ENCODE results near the gene SEC11C. TPM values are rescaled to one million over a fixed set of nuclear protein-coding genes. Genes with fewer than 3 reads are reported as not detected.
A peak's percentile ranks its signal among the peaks of the same experiment; 100 is the strongest.

SEC11C gene
- total RNA-seq, 2 donors from 2014 or later = 76.6 to 711 TPM

- peak overlapping the region; percentile 37 to 42 for H3K27ac ChIP-seq
- intact Hi-C loops (cut with DNase I) = no loop called here
- H3K4me3 ChIP-seq = no peak overlapping the region
- no peaks in the 10 kb centered on the region for H3K27me3 ChIP-seq (replicated peaks; ENCODE audit: insufficient read depth)
- 64% methylated on average over 7 of the region's 7 CpGs for WGBS
- peaks cover 4% of the 10 kb centered on the region for H3K4me1 ChIP-seq (replicated peaks)
- no peak for DNase-seq (ENCODE audit: low spot score)
- H3K9me3 ChIP-seq = no peaks in the 10 kb centered on the region
- TF ChIP-seq, protein P1, sequence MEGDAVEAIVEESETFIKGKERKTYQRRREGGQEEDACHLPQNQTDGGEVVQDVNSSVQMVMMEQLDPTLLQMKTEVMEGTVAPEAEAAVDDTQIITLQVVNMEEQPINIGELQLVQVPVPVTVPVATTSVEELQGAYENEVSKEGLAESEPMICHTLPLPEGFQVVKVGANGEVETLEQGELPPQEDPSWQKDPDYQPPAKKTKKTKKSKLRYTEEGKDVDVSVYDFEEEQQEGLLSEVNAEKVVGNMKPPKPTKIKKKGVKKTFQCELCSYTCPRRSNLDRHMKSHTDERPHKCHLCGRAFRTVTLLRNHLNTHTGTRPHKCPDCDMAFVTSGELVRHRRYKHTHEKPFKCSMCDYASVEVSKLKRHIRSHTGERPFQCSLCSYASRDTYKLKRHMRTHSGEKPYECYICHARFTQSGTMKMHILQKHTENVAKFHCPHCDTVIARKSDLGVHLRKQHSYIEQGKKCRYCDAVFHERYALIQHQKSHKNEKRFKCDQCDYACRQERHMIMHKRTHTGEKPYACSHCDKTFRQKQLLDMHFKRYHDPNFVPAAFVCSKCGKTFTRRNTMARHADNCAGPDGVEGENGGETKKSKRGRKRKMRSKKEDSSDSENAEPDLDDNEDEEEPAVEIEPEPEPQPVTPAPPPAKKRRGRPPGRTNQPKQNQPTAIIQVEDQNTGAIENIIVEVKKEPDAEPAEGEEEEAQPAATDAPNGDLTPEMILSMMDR (IDR thresholded peaks at IDR 0.05) = no peak
- TF ChIP-seq POLR2AphosphoS5 (IDR thresholded peaks at IDR 0.05) = peak; percentile 56
- H3K36me3 ChIP-seq = no peaks in the 10 kb centered on the region
These were observed 43.4 kb upstream of the SEC11C start for GRCh38 chr18:59096098-59096789.

- no peak for TF ChIP-seq POLR2AphosphoS5 (IDR thresholded peaks at IDR 0.05)
- TF ChIP-seq, protein P1 (IDR thresholded peaks at IDR 0.05) = no peak
- TF ChIP-seq POLR2A (IDR thresholded peaks at IDR 0.05) = no peak
- H3K4me3 ChIP-seq = no peak overlapping the region
- H3K9me3 ChIP-seq = no peaks in the 10 kb centered on the region
- intact Hi-C loops (cut with DNase I) = no loop called here
- 36% methylated on average over 4 of the region's 4 CpGs for WGBS
- H3K36me3 ChIP-seq = no peaks in the 10 kb centered on the region
- no peaks in the 10 kb centered on the region for H3K27me3 ChIP-seq (replicated peaks; ENCODE audit: insufficient read depth)
- no peaks in the 10 kb centered on the region for H3K4me1 ChIP-seq (replicated peaks)
- no peak for DNase-seq (ENCODE audit: low spot score)
- no peak overlapping the region for H3K27ac ChIP-seq
These were observed 37.8 kb upstream of the SEC11C start for GRCh38 chr18:59101830-59102414.

GRCh38 chr18:59109375-59109774 lies 30.3 kb upstream of the SEC11C start:
- Histone ChIP-seq H3K4me3 (no peak overlapping the region), H3K4me1 (replicated peaks) (no peaks in the 10 kb centered on the region), H3K9me3 (no peaks in the 10 kb centered on the region), H3K36me3 (no peaks in the 10 kb centered on the region), H3K27me3 (replicated peaks; ENCODE audit: insufficient read depth) (no peaks in the 10 kb centered on the region), H3K27ac (no peak overlapping the region)
- no peak for DNase-seq (ENCODE audit: low spot score)
- intact Hi-C loops (cut with DNase I) = no loop called here
- 54% methylated on average over 6 of the region's 6 CpGs for WGBS
- TF ChIP-seq, protein P1 (IDR thresholded peaks at IDR 0.05) = no peak
- TF ChIP-seq POLR2A (IDR thresholded peaks at IDR 0.05) (no peak), POLR2AphosphoS5 (IDR thresholded peaks at IDR 0.05) (no peak)

DNA sequence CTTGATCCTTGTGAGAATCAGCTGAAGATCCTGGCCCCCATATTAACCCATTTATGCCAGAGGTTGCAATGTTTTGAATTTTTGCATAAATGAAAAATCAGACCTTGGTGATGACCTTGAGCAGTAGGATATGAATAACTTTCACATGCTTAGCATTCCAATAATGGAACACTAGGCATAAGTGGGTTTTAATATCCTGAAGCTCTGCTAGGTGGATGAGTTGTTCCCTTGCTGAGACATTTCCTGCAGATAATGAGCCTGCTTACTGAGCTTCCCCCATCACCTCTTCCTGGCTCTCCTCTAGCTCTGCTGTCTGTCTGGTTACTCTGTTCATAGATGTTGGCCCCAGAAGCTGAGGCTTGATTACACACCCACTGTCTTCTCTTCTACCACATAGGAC lies 25.5 kb upstream of the SEC11C start:
- no peaks in the 10 kb centered on the region for H3K36me3 ChIP-seq
- no peaks in the 10 kb centered on the region for H3K4me1 ChIP-seq (replicated peaks)
- no peak overlapping the region for H3K4me3 ChIP-seq
- H3K27ac ChIP-seq = no peak overlapping the region
- H3K9me3 ChIP-seq = no peaks in the 10 kb centered on the region
- DNase-seq (ENCODE audit: low spot score) = no peak
- no peak for TF ChIP-seq POLR2A (IDR thresholded peaks at IDR 0.05)
- TF ChIP-seq POLR2AphosphoS5 (IDR thresholded peaks at IDR 0.05) = no peak
- TF ChIP-seq, protein P1 (IDR thresholded peaks at IDR 0.05) = no peak
- intact Hi-C loops (cut with DNase I) = no loop called here
- no peaks in the 10 kb centered on the region for H3K27me3 ChIP-seq (replicated peaks; ENCODE audit: insufficient read depth)
